HG03439 (cell line): Measurements from ENCODE around the gene PRKCB.
"Not testable (repeated sequence)": the region's sequence is repeated elsewhere in the genome, so short reads cannot be mapped to it uniquely, and the experiment has no call there.

ENCODE experiments used
- ATAC-seq: cut with Tn5 transposase; IDR thresholded peaks from one replicate; pipeline ENCODE4 v1.9.1; 2021; ENCODE audit warnings: mild to moderate bottlenecking, moderate library complexity; ENCODE audit not compliant: unreplicated experiment

Gene PRKCB

GRCh38 chr16:24151482-24151939 is 315.7 kb downstream of the PRKCB start:
- no peak for ATAC-seq

GRCh38 chr16:24152048-24152447 is 316.3 kb downstream of the PRKCB start:
- ATAC-seq: not testable (repeated sequence)

- ATAC-seq: no peak
Observed at GRCh38 chr16:24152826-24153225, 317.0 kb downstream of the PRKCB start.

DNA sequence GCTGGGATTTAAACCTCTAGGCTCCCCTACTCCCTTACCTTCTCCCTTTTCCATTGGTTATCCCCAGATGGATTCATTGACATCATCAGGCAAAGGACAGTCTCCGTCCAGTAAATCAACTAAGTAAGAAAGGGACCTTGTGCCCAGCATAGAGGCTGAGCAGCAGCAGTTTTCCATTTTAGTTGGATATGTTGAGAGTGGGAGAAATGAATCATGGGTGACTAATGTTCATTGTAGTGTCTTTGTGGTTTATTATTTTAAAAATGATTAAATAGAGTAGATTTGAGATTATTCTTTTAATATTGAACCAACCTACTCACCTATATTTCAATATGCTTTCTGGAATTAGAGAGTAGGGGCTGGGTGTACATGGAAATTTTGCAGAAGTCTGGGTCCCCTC is 321.0 kb downstream of the PRKCB start:
- no peak for ATAC-seq

DNA sequence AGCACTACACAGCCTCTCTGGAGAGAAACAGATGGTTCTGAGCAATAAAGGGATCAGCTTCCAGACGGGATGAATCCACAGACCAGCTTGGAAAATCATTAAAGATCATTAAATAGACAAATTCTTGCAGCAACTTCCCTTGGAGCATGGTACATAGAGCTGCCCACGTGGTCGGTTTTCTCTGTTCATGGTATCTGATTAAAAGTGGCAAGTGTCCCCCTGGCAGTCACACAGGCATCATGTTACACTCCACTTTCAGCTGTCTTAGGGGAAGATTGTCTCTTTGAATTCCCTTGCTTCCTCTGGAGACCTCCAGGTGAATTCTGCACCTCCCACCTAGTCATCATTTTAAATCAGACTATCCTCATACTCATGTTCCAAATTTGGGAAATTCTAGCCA is 328.2 kb downstream of the PRKCB start:
- no peak for ATAC-seq

DNA sequence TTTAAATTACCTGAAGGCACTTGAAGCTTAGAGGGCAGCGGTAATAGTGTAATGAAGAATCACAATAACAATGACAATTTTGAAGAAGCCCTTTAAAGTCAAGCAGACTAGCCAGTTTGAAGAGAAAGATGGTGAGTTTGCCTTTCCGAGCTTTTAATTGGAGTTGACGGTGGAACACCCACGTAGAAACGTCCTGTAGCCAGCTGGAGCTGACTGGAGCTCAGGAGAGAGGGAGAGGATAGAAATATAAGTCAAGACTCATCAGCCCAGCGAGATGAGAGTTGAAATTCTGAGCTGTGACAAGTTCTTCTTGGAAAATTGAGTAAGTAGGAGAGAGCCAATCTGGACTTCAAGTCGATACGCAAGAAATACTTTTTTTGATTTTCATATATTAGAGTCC is 328.6 kb downstream of the PRKCB start:
- ATAC-seq: no peak

GRCh38 chr16:24165273-24165672 is 329.5 kb downstream of the PRKCB start:
- no peak for ATAC-seq

DNA sequence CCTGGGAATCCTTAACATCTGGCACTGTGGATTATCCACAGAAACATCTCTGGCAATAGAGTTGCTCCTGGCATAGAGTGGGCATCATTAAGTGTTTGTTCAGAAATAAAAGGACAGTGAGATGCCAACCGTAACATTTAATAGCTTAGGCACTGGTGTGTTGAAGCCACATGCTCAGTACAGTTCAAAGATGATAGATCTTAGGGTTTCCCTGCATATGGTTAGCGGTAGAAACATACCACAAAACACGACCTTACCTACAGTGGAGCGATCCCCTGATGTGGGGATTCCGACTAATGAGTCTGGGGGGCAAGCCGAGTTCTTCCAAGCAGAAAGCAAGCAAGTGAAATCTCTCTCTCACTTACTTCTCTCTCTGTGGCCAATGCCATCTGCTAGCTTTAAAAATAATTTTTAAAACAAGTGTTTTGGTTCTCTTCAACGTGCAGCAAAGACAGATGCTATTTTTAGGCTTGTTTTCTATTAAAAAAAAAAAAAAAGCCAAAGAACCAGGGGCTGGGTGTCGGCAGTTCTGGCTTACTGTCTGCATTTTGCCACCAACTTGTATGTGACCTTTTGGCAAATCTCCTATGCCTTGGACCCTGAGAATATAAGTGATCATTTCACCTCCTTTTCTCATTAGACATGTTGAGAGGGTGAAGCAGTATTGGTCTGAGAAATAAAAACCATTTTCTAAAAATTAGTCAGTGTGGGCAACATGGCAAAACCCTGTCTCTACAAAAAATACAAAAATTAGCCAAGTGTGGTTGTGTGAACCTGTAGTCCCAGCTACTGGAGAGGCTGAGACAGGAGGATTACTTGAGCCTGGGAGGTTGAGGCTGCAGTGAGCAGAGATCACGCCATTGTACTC is 331.1 kb downstream of the PRKCB start:
- no peak for ATAC-seq

DNA sequence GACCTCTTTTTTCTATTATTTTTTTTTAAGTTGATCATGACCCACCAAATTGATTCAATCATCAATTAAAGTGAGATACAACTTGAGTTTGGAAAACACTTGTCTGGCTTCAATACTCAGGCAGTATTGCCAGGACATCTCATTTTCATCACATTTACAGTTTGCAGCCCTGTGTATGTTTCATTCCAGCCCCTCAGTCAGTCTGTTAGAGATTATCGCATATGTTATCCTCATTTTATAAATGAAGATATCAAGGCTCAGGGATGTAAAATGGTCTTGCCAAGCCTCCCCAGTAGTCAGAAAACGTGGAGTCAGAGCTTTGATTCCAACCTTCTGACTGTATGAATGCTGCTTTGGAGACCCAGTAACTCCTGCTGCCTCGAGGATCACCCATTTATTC is 333.1 kb downstream of the PRKCB start:
- no peak for ATAC-seq

- no peak for ATAC-seq
Observed at GRCh38 chr16:24170407-24170806, 334.6 kb downstream of the PRKCB start.

DNA sequence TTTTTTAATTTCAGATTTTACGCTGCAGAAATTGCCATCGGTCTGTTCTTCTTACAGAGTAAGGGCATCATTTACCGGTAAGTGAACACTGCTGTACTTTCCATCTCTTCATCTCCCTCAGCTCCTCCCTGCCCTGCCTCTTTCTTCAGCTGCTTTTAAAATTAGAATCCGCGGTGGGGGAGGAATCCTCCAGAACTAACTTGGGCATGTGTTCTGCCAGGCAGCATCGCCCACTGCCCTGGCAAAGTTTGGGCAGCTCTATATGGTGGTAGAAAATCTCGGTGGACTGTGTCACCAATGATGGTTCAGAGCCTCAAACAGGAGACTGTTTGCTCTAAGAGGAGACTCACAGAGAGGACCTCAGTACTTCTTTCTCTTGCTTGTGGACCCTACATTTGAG is 338.7 kb downstream of the PRKCB start:
- ATAC-seq: no peak

- no peak for ATAC-seq
Observed at GRCh38 chr16:24174957-24175356, 339.2 kb downstream of the PRKCB start.

DNA sequence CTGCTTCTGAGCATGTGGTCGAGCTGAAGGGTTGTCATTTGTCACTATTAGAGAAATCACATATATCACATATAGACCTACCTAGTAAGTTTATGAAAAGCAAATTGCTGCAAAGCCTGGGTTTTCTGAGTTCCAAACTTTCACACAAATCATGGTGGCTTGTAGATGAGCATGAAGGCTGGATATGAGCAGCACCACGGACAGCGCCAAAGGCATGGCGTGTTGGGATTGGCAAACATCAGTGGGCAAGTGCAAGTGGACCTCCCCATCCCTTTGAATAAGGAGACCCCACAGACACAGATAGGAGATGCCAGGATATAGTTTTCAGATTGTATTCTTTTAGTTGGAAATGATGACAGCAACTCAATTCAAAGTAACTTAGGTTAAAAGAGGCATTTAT is 342.7 kb downstream of the PRKCB start:
- no peak for ATAC-seq

- no peak for ATAC-seq
Observed at GRCh38 chr16:24180451-24180850, 344.7 kb downstream of the PRKCB start.

GRCh38 chr16:24188021-24188542 is 352.3 kb downstream of the PRKCB start:
- no peak for ATAC-seq

- ATAC-seq: no peak
Observed at GRCh38 chr16:24188751-24189318, 353.1 kb downstream of the PRKCB start.

DNA sequence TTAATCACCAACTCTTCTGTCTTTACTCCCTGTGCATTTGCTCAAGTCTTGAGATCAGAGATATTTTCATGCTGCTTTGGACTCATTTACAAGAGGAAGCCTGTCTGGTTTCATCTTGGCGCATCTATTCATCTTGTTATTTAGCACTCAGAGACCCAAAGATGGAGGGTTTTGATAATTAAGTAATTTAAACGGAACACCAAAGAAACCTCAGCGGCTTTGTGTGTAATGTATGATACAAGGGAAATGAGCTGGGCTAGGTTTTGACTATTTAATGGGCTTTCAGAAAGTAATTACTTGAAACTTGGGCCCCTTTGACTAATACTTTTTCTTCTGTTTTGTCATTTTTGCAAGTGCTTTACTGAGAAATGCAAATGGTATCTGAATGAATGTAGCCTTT is 354.2 kb downstream of the PRKCB start:
- no peak for ATAC-seq

GRCh38 chr16:24191876-24192402 is 356.2 kb downstream of the PRKCB start:
- ATAC-seq: no peak

DNA sequence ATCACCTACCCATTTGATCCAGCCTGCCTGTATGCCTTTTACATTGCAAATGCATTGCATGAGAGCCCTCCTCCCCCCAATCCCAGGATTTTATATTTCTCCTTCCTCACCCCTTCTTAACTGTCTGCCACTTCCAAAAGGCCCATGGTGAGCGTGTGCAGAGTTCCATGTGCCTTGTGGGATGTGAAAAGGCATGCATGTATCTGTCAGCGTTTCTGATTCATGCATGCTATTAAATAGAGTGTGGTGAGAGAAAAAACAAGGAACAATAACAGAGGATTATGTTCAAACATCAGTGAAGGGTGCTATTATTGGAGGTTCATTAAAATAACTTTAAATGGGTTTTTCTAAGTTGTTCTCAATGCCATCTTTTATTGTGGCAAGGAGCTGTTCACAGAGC is 359.4 kb downstream of the PRKCB start:
- ATAC-seq: no peak

DNA sequence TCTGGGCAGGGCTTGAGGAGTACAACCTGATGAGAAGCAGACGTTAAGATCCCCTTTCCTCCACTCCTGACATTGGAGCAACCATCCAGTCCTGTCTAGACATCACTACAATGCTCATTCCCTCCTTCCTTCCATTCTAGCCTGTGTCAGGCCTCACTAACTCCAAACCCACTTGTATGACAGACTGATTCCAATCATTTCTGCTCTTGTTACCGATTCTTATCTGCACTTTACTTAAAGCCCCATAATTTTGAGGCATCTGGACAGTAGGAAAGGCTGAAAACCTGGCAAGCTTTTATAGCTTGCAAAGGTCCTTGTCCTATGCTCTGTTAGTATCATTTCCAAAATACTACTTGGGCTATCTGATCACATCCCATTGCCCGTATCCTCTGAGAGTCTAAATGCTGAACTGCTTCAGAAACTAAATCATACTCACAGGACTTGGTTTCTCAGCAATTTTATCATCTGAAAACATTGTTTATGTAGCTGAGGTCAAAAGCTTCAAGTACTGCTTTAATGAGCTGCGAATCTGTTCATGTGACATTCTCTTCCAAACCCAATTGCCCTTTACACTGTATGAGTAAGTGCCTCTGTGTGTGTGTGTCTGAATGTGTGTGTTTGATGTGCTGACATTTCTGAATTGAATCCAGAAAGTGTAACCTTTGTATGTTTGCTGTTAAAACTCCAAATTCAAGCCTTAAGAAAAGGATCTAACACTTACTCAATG is 363.2 kb downstream of the PRKCB start:
- ATAC-seq: no peak

GRCh38 chr16:24203675-24204074 is 367.9 kb downstream of the PRKCB start:
- ATAC-seq: no peak
